Measurements from ENCODE around the gene DRC1.

Gene DRC1

DNA sequence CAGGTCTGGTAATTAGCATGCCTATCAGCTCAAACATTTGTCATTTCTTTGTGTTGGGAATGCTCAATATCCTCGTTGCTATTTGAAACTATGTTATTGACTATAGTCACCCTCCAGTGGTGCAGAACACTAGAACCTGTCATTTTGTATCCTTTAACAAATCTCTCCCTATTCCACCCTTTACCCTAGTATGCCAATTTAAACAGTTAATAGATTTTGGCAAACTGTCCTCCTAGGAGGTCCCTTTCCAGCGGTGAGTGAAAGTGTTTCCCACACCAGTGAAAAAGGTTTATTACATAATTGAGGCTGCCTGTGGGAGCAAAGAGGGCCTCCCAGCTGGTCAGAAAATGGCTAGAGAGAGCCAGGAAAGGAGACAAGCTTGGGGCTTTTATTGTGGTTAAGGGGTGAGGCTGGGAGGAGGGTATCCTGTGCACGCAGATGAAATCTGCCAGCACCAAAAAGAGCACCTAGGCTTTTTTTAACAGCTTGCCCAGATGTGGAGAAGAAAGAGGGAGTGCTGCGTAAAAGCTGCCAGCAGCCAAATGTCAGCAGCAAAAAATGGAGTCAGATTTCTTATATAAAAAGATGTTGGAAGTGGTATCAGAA is 1.8 kb upstream of the DRC1 start:
- no peak for DNase-seq (ENCODE audit: low read depth)

DNA sequence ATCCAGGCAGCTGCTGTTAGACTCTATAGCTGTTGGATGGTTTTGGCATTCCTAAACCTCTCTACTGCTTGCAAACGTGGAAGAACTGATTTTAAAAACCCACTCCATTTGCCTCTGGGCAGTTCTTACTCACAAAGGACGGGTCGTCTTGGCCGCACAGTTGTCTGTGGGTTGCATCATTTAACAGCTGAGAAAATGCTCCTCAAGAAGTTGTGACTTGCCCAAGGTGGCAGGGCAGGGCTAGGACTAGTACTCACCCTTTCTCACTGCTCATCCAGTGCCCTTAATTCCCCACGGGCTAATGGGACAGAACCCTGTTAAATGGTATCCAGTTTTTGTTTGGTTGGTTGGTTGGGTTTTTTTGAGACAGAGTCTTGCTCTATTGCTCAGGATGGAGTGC is 997 bp upstream of the DRC1 start:
- no peak for DNase-seq (ENCODE audit: low read depth)

DNA sequence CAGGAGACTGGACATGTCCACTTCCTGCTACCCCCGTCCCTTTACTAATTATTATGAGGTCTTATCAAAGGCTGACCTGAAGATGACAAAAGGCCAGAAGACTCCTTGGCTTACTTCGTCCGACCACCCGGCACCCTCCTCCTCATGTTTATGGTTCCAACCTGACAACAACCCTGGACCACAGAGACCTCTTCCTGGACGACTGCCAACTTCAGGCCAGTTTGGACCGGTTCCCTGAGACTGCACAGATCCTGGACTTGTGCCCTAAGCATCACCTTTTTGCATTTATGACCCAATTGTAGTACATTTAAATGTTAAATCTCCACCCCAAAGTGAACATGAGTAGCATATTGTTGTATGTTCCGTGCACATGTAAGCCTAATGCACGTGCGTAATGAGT is 5.8 kb downstream of the DRC1 start:
- no peak for DNase-seq (ENCODE audit: low read depth)

DNA sequence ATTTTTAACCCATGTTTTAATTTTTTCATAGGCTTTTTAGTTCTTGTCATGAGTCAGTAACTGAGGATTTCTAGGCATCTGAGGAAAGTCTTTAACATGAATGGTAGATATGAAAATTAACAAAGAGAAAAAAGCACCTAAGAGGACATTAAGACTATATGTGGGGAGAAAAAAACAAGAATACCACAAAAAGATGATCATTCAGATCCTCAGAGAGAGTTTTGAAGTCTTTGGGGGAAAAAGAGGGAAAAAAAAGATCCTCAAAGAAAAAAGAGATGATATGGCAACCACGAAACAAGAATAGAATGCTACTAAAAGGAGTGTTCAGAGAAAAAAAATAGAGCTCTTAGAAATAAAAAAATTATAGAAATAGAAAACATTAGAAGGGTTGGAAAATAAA is 8.1 kb downstream of the DRC1 start:
- DNase-seq (ENCODE audit: low read depth), result no peak

DNA sequence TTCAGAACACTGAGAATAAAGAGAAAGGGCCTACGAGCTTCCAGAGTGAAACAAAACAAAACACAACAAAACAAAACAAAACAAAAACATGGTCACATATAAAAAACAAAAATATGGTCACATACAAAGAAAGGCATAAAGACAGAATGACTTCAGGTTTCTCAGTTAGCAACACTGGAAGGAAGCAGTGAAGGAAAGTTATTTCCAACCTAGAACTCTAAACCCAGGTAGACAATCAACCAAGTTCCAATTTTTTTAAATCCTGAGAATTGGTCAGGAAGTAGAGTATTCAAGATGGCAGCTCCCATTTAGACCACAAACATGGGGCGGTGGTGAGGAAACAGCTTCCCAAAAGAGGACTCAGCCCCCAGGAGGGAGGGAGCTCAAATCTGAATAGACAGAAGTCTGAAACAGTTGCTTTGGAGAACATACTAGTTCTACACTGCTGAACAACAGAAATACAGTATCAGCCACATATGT is 9.1 kb downstream of the DRC1 start:
- no peak for DNase-seq (ENCODE audit: low read depth)

DNA sequence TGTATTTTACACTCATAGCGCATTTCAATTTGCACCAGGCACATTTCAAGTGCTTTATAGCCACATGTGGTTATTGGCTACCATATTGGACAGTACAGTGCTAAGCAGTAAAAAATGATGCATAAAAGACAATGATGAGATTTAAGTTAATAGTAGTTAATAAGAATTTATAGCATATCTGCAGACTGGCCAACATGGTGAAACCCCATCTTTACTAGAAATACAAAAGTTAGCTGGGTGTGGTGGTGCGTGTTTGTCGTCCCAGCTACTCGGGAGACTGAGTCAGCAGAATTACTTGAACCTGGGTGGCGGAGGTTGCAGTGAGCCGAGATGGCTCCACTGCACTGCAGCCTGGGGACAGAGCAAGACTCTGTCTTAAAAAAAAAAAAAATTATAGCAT is 9.7 kb downstream of the DRC1 start:
- DNase-seq (ENCODE audit: low read depth), result no peak

DNA sequence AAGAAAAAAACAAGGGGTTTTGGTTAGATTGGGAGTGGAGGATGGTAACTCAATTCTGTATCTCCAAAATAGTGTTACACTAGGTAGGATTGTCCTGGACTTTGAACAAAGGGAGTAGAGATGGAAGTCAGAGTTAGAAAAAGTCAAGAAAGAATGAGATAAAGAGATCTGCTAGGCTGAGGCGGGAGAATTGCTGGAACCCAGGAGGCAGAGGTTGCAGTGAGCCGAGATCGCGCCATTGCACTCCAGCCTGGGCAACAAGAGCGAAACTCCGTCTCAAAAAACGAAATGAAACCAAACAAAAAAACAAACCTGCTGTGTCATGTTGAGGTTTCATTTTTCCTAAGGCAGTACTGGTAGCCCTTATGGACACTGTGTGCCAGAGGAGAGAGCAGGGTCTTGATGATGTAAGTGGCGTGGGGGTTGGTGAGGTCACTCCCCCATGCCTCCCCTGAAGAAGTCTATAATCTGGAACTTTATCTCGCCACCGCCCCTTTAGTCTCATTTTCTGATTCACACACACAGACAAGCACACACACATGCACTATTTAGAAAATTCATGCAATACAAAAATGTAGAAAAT is 10.5 kb downstream of the DRC1 start:
- DNase-seq (ENCODE audit: low read depth), result no peak

DNA sequence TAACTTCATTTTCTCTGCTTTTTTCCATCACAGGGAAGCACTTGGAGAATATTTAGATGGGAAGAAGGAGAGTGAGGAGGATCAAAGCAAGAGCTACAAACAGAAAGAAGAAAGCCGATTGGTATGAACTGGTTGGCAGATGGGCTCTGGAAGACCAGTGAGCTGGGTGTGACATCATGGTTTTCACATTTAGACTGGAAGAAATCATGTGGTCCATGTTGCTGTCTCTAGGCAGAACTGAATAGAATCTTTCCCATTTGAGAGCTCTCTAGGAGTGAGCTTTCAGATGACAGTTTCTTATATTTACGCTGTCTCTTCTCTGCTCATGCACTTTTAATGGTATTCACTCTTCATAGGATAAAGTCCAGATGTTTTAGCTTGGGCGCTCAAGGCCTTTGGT is 12.6 kb downstream of the DRC1 start:
- no peak for DNase-seq (ENCODE audit: low read depth)

DNA sequence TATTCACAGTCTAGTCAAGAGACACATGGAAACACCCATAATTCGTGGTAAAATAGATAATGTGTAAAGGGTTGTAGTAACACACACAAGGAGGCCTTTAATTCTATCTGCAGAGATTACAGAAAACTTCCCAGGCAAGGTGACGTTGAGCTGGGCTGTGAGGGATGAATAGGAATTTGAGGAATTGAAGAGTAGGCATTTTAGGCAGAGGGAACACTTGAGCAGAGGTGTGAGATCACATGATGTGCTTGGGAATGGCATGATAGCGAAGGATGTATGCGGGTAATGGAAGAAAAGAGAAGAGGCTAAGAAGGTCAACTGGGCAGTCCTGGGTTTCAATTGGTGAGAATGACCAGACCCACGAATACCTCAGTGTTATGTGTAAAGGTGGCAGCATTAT is 20.2 kb downstream of the DRC1 start:
- DNase-seq (ENCODE audit: low read depth), result no peak

DNA sequence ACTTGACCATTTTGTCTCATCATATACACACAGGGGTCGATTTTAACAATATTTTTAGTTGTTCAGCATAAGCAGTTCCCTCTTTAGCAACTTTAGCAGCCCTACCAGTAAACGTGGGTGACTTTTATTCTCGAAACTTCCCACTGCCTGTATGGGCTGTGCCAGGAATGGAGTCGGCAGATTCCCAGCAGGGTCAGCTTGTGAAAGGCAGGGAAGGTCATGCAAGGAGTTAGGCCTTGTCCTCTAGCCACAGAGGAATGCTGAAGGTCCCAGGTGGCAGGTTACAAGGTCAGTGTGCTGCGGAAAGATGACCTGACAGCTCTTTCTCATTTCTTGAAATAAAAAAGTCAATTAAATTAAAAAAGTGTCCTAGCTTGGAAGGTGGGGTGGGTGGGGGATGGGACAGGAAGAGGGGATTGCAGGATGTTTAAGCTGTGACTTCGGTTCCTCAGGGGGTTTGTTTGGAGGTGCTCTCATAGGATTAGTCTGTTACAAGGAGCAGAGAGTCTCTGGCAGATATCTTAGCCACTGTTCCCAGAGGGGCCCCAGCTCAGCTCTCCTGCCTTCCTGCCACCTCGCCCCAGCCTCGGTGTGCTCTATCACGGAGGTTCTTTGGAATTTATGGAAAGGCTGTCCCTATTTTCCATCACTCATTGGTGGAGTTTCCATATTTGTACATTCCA is 21.4 kb downstream of the DRC1 start:
- DNase-seq (ENCODE audit: low read depth), result no peak

DNA sequence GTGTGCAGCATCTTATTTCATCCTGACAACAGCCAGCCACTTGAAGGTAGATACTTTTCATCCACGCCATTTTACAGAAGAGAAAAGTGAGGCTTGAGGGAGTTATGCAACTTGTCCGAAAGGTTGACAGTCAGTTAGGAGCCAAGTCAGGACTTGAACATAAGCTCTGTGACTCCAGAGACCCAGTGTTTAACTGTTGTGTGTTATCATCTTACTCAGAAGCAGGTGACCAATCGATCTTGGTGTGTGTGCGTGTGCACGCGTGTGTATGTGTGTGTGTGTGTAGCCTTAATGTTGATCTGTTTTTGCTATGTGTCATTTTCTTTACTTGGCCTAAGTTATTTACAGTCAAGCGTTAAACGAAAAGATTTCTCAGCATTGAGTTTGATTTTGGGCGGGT is 22.0 kb downstream of the DRC1 start:
- DNase-seq (ENCODE audit: low read depth), result no peak

DNA sequence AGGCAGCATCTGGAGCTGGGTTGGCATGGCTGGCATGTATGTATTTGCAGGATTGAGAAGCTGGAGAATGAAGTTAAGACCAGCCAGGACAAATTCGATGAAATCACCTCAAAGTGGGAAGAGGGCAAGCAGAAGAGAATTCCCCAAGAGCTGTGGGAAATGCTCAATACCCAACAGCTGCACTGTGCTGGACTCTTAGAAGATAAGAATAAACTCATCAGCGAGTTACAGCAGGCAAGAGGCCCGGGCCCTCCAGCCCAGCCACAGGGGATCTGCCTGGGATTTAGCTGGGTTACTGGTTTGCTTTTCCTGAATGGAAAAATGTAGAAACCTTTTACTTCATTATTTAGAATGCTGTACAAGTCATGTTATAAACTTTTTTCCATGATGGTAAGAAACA is 22.5 kb downstream of the DRC1 start:
- DNase-seq (ENCODE audit: low read depth), result no peak

DNA sequence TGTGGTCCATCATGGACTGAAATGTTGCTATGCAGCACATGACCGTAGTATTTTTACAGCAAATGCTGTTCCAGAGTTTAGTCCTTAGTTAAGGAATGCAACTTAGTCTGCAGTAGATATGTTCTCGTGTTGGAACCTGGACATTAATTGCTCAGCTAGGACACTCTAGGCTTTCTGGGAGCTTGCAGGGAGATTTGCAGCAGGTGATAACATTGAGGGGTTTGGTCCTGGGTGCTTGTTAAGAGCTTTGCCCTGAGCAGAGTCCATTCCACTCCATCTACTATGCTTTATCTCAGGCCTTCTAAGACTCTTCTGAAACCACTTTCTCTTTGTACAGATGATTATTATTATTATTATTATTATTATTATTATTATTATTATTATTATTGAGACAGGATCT is 27.1 kb downstream of the DRC1 start:
- no peak for DNase-seq (ENCODE audit: low read depth)

DNA sequence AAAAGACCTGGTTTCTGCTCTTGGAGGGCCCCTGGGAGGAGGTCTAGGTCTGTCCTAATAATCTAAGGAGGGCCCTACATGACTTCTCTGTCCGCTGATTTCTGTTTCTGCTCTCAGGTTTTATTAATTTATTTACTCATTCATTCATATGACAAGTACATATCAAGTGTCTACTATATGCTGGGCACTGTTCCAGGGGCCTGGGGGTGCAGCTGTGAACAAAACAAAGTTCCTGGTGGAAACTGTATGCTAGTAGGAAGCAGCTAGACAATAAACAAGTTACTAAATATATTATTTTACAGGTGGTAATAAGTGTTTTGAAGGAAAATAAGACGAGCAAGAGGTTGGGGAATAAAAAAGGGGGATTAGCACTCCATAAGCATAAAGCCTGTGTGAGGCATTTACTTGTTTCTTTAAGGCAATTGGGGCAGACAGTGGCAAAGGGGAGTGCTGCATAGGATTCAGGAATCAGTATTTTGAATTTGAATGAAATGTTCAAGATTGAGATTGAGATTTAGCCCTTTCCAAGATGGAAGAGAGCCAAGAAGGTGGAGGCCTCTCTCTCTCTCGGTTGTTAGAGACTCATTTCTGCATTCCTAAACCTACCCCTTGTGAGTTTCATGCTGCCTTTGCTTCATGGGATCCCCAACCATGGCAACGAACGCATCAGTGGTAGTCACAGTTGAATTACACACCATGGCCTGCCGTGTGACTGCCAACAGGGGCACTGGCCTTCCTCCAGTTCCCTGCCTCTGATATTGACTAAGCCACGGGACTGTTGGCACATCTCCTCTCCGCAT is 28.3 kb downstream of the DRC1 start:
- no peak for DNase-seq (ENCODE audit: low read depth)

DNA sequence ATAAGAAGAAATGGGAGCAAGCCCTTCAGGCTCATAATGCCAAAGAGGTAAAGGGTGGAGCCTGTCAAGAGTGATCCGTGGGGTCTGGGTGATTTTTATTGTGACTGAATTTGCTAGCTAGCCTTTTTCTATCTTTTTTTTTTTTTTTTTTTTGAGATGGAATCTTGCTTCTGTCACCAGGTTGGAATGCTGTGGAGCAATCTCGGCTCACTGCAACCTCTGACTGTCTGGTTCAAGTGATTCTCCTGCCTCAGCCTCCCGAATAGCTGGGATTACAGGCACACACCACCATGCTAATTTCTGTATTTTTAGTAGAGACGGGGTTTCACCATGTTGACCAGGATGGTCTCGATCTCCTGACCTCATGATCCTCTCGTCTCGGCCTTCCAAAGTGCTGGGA is 29.1 kb downstream of the DRC1 start:
- DNase-seq (ENCODE audit: low read depth), result no peak

DNA sequence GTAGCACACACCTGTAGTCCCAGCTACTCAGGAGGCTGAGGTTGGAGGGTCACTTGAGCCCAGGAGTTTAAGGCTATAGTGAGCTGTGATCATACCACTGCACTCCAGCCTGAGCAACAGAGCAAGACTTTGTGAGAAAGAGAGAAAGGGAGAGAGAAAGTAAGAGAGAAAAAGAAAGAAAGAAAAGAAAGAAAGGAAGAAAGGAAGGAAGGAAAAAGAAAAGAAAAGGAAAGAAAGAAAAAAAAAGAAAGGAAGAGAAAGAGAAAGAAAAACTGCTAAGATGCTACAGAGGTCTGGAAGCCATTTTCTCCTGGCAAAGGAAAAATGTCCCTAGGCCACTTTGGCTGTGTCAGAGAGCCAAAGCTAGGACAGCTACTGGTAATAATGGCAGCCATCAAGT is 30.6 kb downstream of the DRC1 start:
- no peak for DNase-seq (ENCODE audit: low read depth)

DNA sequence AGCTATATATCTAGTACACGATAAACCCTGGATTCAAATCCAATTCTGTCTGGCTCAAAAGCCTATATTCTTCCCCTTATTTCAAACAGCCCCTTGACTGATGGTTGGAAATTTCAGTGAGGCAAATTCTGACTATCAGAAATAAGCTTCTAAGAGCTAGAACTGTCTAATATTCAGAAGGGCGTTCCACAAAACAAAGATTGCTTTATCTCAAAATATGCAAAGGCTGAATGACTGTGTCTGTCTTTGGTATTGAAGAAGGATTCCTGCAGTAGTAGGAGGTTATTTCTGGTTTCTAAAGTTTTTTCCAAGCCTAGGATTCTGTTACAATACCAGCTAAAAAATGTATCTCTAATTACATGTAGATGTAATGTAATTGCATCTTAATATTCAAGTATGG is 31.1 kb downstream of the DRC1 start:
- no peak for DNase-seq (ENCODE audit: low read depth)

DNA sequence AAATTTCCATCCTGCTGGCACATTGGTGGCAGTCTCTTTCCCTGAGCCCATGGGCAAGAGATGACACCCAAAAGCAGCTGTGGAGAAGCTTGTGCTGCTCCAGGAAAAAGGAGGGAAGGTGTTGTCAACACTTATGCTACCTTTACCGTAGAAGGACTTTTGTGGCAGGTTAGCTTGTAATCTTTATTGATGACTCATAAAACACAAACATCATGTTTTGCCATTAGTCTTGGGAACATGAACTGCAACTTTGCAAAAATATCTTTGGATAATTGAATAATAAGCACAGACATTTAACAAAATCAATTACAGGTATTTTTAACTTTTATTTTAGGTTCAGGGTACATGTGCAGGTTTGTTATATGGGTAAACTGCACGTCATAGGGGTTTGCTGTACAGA is 33.4 kb downstream of the DRC1 start:
- DNase-seq (ENCODE audit: low read depth), result no peak

DNA sequence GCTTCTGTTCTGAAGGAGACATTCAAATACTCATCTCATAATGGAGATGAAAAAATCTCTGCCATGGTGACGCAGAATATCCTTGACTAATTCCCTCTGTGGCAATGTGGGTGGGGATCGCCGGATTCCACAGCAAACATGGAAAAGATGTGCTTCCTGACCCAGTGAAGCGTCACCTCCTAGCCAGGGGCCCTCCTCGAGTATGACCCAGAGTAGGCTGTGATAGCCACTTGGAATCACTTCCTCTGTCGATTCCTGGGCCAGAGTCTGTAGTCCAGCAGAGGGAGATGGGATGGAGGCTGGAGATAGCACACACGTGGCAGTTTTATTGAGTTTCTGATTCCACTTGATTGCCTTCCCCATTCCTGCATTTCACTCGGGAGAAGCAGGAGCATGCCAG is 36.8 kb downstream of the DRC1 start:
- DNase-seq (ENCODE audit: low read depth), result no peak

DNA sequence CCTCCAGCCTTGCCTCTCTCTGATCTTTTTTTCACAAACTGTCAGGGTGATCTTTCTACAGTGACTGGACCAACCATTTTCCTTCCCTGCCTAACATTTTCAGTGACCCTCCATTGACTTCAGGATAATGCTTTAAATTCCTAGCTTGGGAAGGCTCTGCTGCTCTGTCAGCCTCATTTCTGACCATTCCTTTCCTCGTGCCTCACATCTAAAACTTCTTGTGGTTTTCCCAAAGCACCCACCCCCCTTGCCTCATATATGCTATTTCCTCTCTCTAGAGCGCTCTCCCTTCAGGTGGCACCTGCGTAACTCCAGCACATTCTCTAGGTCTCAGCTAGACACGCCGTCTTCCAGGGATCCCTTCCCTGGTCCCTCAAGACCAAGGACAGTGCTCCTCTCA is 37.2 kb downstream of the DRC1 start:
- no peak for DNase-seq (ENCODE audit: low read depth)

DNA sequence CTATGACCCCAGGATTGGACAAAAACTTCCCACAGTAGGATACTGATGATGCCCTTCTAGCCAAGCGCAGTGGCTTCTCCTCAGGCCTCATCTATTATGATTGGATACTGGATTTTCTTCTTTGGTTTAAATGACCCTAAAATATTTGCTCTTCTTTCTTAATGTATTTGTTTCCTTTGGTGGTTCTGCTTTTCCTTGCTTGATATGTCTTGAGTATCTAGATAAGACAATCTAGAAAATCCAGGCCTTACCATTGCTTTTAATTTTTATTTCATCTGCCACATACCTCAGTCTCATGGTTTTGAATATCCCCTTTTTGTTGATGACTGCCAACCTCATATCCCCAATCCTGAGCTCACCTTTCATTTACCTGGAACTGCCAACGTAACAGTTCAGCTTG is 40.6 kb downstream of the DRC1 start:
- no peak for DNase-seq (ENCODE audit: low read depth)

DNA sequence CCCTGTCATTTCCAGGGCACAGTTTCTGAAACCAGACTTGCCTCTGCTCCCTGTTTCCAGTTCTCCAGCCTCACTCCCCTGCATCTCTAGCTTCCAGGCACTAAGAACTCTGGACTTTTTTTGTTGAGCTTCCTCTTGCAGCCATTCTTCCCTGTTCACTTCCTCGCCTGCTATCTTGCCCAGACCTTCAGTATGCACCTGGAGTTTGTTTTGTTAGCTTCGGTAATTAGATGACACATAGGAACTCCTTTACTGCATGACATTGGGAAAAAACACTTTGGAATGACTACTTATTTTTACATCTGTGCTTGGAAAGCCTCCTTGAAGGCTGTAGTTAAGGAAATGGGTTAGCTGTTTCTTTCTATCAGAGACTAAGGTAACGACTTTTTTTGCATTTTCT is 41.0 kb downstream of the DRC1 start:
- DNase-seq (ENCODE audit: low read depth), result no peak

DNA sequence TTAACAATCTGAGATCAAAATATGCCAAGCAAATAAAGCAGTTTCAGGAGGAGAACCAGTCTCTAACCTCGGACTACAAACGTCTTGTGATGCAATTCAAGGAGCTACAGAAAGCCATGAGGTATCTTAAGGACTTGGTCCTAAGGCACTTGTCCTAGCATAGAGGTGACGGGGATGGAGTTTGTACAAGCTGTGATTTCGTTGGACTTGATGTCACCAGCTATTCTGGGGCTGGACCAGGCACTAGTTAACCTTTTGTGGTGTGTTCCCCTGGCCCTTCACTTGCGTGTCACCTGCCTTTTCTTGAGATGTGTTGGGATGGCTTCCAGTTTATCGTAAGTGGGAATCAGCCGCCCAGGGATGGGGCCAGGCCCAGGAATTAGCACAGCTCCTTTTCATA is 42.5 kb downstream of the DRC1 start:
- no peak for DNase-seq (ENCODE audit: low read depth)

Measured in activated gamma-delta T cell treated with anti-CD3 and anti-CD28 coated beads, Interleukin-2, amount 50 U/mL, for 16 hours (primary cell).